Adipocyte (in vitro differentiated cells): Measurements from ENCODE around the gene IFIT5.
A peak's percentile ranks its signal among the peaks of the same experiment; 100 is the strongest.
"Not testable (repeated sequence)": the region's sequence is repeated elsewhere in the genome, so short reads cannot be mapped to it uniquely, and the experiment has no call there.

Source experiments
- DNase-seq: peaks from one replicate; pipeline ENCODE4 v3.0.0-alpha.2; 2015; ENCODE audit warnings: low read depth
- H3K27me3 ChIP-seq: replicated peaks from 2 replicates; pipeline ENCODE4 v1.7.0; 2013; ENCODE audit warnings: mild to moderate bottlenecking, low read length, moderate library complexity; ENCODE audit not compliant: control insufficient read depth, insufficient read depth
- H3K36me3 ChIP-seq: 2 replicates; pipeline ENCODE4 v1.7.0; 2013; ENCODE audit warnings: low read length, mild to moderate bottlenecking, moderate library complexity; ENCODE audit not compliant: control insufficient read depth, insufficient read depth, severe bottlenecking
- H3K4me1 ChIP-seq: 2 replicates; pipeline ENCODE4 v1.7.0; 2013; ENCODE audit warnings: mild to moderate bottlenecking, low read length, moderate library complexity; ENCODE audit not compliant: control insufficient read depth, insufficient read depth
- H3K4me3 ChIP-seq: 2 replicates; pipeline ENCODE4 v1.7.0; 2013; ENCODE audit warnings: mild to moderate bottlenecking, low read length, moderate library complexity
- H3K9ac ChIP-seq: 2 replicates; pipeline ENCODE4 v1.7.0; 2013; ENCODE audit warnings: mild to moderate bottlenecking, low read length, moderate library complexity
- H3K9me3 ChIP-seq: 2 replicates; pipeline ENCODE4 v1.7.0; 2013; ENCODE audit warnings: mild to moderate bottlenecking, low read length, moderate library complexity; ENCODE audit not compliant: control insufficient read depth

IFIT5 gene

GRCh38 chr10:89379103-89379502 lies 35.3 kb upstream of the IFIT5 start:
- Histone ChIP-seq H3K27me3 (no peaks in the 10 kb centered on the region), H3K4me3 (no peak overlapping the region), H3K9ac (no peak overlapping the region), H3K4me1 (peaks cover 9% of the 10 kb centered on the region), H3K36me3 (no peaks in the 10 kb centered on the region), H3K9me3 (no peaks in the 10 kb centered on the region)
- DNase-seq: no peak

GRCh38 chr10:89382757-89383156 lies 31.6 kb upstream of the IFIT5 start:
- no peak overlapping the region for H3K9ac ChIP-seq
- H3K4me3 ChIP-seq: no peak overlapping the region
- no peaks in the 10 kb centered on the region for H3K27me3 ChIP-seq
- H3K36me3 ChIP-seq: no peaks in the 10 kb centered on the region
- no peaks in the 10 kb centered on the region for H3K9me3 ChIP-seq
- H3K4me1 ChIP-seq: no peaks in the 10 kb centered on the region
- DNase-seq: no peak

- no peaks in the 10 kb centered on the region for H3K9me3 ChIP-seq
- H3K9ac ChIP-seq: no peak overlapping the region
- DNase-seq: peak; percentile 9
- H3K4me1 ChIP-seq: no peaks in the 10 kb centered on the region
- no peaks in the 10 kb centered on the region for H3K27me3 ChIP-seq
- H3K36me3 ChIP-seq: no peaks in the 10 kb centered on the region
- H3K4me3 ChIP-seq: no peak overlapping the region
These were observed 29.7 kb upstream of the IFIT5 start for GRCh38 chr10:89384474-89385340.

GRCh38 chr10:89388806-89389205 lies 25.6 kb upstream of the IFIT5 start:
- H3K9ac ChIP-seq: no peak overlapping the region
- DNase-seq: no peak
- no peaks in the 10 kb centered on the region for H3K27me3 ChIP-seq
- H3K4me3 ChIP-seq: no peak overlapping the region
- no peaks in the 10 kb centered on the region for H3K9me3 ChIP-seq
- H3K36me3 ChIP-seq: no peaks in the 10 kb centered on the region
- H3K4me1 ChIP-seq: peaks cover 14% of the 10 kb centered on the region

GRCh38 chr10:89389254-89389653 lies 25.1 kb upstream of the IFIT5 start:
- peak; percentile 40 for DNase-seq
- no peak overlapping the region for H3K4me3 ChIP-seq
- no peaks in the 10 kb centered on the region for H3K36me3 ChIP-seq
- no peak overlapping the region for H3K9ac ChIP-seq
- H3K4me1 ChIP-seq: peaks cover 17% of the 10 kb centered on the region
- H3K9me3 ChIP-seq: no peaks in the 10 kb centered on the region
- no peaks in the 10 kb centered on the region for H3K27me3 ChIP-seq

GRCh38 chr10:89390476-89391225 lies 23.7 kb upstream of the IFIT5 start:
- Histone ChIP-seq H3K4me3 (no peak overlapping the region), H3K9me3 (no peaks in the 10 kb centered on the region), H3K36me3 (no peaks in the 10 kb centered on the region), H3K4me1 (peaks cover 17% of the 10 kb centered on the region), H3K27me3 (no peaks in the 10 kb centered on the region), H3K9ac (no peak overlapping the region)
- no peak for DNase-seq

- H3K27me3 ChIP-seq, H3K4me3 ChIP-seq, H3K9me3 ChIP-seq, DNase-seq, H3K36me3 ChIP-seq, H3K9ac ChIP-seq: not testable (repeated sequence)
- H3K4me1 ChIP-seq: peaks cover 17% of the 10 kb centered on the region
These were observed 23.2 kb upstream of the IFIT5 start for GRCh38 chr10:89391226-89391576.

GRCh38 chr10:89391907-89392756 lies 22.2 kb upstream of the IFIT5 start, which contains the start of gene IFIT1:
Gene IFIT1, plus strand, starts transcription at chr10:89392623. Its CDS starts 90 bp downstream, at chr10:89392713.
- DNase-seq: peak; percentile 96
- Histone ChIP-seq H3K4me1 (peaks cover 17% of the 10 kb centered on the region), H3K9me3 (no peaks in the 10 kb centered on the region), H3K9ac (peak within 1 kb of the TSS; percentile 87), H3K27me3 (no peaks in the 10 kb centered on the region), H3K4me3 (peak within 1 kb of the TSS; percentile 92), H3K36me3 (no peaks in the 10 kb centered on the region)

- H3K9ac ChIP-seq: peak overlapping the region; percentile 87
- H3K9me3 ChIP-seq: no peaks in the 10 kb centered on the region
- peak; percentile 91 for DNase-seq
- H3K4me1 ChIP-seq: peaks cover 17% of the 10 kb centered on the region
- H3K36me3 ChIP-seq: no peaks in the 10 kb centered on the region
- no peaks in the 10 kb centered on the region for H3K27me3 ChIP-seq
- peak overlapping the region; percentile 92 for H3K4me3 ChIP-seq
These were observed 21.4 kb upstream of the IFIT5 start for GRCh38 chr10:89392974-89393373.

- no peaks in the 10 kb centered on the region for H3K36me3 ChIP-seq
- no peak overlapping the region for H3K9ac ChIP-seq
- peak overlapping the region; percentile 92 for H3K4me3 ChIP-seq
- DNase-seq: no peak
- no peaks in the 10 kb centered on the region for H3K27me3 ChIP-seq
- no peaks in the 10 kb centered on the region for H3K9me3 ChIP-seq
- peaks cover 17% of the 10 kb centered on the region for H3K4me1 ChIP-seq
These were observed 20.5 kb upstream of the IFIT5 start for GRCh38 chr10:89393898-89394297.

GRCh38 chr10:89395141-89395540 lies 19.2 kb upstream of the IFIT5 start:
- Histone ChIP-seq H3K4me3 (no peak overlapping the region), H3K36me3 (no peaks in the 10 kb centered on the region)

More at GRCh38 chr10:89395141-89395540, 19.2 kb upstream of the IFIT5 start:
- Histone ChIP-seq H3K4me1 (peaks cover 17% of the 10 kb centered on the region), H3K9me3 (no peaks in the 10 kb centered on the region), H3K9ac (no peak overlapping the region), H3K27me3 (no peaks in the 10 kb centered on the region)
- DNase-seq: no peak
